ENCODE data around the gene TMEM235.

Gene TMEM235

GRCh38 chr17:78273813-78274212 is 42.4 kb downstream of the TMEM235 start:
- DNase-seq, result no peak

DNA sequence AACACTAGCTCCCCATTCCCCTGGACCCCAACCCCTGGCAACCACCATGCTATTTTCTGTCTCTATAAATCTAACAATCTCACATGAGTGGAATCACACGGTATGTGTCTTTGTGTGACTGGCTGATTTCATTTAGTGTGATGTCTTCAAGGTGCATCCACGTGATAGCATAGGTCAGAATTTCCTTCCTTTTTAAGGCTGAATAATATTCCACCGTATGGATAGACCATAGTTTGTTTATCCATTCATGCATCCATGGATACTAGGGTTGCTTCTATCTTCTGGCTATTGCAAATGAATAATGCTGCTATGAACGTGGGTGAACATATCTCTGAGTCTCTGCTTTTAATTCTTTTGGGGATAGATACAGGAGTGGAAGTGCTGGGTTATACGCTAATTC is 43.9 kb downstream of the TMEM235 start:
- no peak for DNase-seq

DNA sequence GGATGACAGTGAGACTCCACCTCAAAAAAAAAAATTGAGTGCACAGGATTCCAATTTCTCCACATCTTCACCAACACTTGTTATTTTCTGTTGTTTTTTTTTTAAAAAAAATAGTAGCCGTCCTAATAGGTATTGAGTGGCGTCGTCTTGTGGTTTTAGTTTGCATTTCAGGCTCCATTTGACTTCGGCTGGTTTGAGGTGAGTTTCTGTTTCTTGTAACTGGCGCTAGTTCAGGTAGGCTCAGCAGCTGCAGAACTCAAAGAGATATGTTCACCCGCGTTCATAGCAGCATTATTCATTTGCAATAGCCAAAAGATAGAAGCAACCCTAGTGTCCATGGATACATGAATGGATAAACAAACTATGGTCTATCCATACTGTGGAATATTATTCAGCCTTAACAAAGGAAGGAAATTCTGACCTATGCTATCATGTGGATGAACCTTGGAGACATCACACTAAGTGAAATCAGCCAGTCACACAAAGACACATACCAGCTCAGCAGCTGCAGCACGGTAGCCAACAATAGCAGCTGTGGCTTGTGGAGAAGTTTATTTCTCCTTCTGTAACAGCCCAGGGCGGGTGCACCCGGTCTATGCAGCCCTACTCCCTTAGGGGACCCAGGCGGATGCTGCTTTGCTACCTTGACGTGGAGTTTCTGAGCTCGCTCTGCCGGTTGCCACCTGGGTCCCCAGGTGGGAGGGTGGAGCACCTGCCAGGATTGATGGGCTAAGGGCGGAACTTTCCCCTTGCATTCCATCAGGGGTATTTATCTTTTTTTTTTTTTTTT is 44.9 kb downstream of the TMEM235 start:
- no peak for DNase-seq

DNA sequence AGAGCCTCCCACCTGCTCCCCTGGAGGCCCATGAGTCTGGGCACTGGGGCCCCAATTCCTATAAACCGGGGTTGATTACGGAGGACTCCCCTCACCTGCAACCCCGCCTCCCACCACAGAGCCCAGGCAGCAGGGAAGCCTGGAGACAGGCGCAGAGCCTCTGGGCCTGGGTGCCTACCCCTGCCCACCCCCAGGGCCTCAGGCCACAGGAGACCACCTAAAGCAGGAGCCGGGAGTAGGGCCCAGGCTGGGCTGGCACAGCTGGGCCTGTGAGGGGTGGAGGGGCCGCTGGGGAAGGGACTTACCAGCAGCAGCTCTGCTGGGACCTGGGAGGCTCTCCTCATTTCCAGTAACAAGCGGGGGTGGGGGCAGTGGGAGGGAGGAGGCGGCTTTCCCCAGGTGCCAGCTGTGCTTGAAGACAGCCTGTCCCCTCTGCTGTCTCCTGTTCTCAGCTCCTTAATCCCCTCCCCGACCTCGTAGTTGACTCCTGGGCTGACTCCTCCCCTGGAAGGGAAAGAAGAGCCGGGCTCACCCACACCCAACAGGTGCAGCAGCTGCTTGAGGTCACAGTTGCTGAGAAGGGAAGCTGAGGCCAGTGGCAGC is 46.8 kb downstream of the TMEM235 start:
- DNase-seq, result no peak

- DNase-seq, result no peak
Measured at GRCh38 chr17:78279360-78279990, 48.0 kb downstream of the TMEM235 start.

DNA sequence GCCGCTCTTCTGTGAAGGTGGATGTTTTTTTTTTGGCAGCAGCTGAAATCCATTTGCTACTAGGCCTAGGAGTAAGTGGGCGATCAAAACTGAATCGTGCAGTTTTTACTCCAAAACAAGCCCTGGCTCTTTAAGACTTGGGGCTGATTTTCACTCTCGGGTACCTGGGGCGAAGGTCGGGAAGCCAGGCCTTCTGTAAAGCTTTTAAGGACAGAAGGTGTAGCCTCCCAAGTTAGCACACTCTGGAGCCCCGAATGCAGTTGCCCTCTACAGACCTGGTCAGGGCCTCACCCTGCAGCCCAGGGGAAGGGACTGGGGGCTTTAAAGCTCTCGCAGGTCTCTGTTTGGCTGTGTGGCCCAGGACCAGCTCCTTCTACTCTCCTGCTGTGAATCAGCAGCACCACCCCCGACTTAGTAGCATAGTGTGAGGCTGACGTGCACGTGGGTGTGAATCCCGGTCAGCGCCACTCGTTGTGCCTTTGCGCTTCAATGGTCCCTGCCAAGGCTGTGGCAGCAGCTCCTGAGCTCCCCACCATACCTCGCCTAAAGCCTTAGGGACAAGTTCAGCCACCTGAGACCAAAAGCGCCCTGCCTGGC is 49.9 kb downstream of the TMEM235 start:
- no peak for DNase-seq

DNA sequence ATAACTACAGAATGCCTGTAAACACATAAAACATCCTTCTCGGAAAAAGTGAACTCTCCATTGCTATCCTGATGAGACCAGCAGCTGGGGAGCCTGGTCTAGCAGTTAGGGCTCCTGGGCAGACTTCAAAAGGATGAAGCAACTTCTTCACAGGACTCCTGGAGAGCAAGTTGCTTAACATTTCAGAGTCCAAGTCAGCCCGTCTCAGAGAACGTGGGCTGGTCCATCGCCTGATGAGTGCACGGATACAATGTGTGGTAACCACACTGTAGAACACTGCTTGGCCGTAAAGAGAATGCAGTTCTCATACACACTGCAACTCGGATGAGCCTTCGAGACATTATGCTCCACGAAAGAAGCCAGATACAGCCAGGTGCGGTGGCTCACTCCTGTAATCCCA is 52.7 kb downstream of the TMEM235 start:
- DNase-seq, result no peak

DNA sequence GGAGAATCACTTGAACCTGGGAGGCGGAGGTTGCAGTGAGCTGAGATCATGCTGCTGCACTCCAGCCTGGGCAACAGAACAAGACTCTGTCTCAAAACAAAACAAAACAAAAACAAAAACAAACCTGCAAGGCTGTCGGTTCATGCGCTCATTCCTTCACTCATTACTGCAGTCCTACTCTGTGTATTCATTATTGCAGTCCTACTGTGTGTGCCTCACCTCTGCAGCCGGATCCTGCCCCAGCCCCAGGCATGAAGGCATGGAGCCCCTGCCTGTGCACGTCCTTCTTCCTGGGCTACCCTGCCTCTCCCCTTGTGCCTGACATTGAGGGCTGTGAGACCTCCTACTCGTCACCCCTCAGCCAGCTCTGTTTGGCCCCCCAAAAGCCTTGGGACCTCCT is 57.6 kb downstream of the TMEM235 start:
- no peak for DNase-seq

- peak; percentile 88 for DNase-seq
Measured at GRCh38 chr17:78289802-78290363, 58.5 kb downstream of the TMEM235 start.

Data from activated effector memory CD4-positive, alpha-beta T cell treated with anti-CD3 and anti-CD28 coated beads, Interleukin-2, amount 50 U/mL, for 16 hours (primary cell).